ENCODE results near the gene CSGALNACT2. TPM values are rescaled to one million over a fixed set of nuclear protein-coding genes. Genes with fewer than 3 reads are reported as not detected.

Gene CSGALNACT2
- total RNA-seq, 1 donor from 2014 or later, result 17.3 TPM

DNA sequence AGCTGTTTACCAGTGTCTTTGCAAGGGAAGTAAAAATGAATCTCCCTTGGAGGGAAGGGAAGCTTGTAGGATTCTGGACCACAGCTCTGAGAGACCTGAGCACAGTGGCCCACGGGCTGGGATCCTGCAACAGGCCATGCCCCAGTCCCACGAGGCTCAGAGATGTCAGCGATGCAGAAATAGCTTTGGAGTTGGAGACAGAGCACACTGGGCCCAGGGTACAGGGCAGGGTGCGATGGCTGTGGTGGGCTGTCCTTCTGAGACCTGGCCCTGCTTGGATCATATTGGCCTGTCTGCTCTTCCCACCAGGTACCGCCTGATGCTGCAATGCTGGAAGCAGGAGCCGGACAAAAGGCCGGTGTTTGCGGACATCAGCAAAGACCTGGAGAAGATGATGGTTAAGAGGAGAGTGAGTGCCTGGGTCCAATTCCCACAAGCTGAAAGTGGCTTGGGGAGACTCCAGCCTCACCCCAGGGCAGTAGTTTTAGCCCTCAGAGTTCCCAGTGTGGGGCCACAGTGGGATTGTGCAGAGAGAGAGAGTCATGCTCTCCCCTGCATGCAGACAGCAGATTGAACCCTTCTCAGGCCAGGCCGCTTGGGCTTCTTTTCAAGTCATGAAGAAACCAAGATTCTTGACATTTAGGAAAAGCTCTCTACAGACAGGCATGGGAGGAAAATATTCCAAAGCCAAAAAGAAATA, 13.5 kb upstream of the CSGALNACT2 start:
- no peak for DNase-seq (ENCODE audit: low read depth, low spot score)

DNA sequence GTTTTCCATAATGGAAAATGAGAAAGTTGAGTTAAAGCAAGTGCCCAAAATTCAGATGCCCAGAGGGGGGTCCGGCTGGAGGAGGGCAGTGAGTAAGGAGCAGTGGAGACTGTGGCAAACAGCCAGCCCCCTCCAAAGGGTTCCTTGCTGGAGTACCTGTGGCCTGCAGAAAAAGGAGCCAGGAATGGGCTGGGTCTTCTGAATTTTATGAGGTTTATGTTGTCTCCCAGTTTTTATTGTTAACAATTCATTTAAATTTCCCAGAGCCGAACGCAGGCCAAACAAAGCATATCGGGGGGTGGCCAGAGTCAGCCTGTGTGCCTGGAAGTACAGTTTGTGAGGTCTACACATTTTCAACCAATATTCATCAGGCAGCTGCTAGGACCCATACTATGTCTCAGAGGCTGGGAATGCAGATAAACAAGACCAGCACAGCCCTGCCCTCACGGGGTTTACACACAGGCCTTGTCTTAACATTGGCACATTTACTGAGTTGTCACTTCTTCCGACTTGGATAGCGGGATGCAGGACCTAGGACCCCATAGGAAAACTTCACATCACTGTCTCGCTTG, 12.9 kb upstream of the CSGALNACT2 start:
- no peak for DNase-seq (ENCODE audit: low read depth, low spot score)

DNA sequence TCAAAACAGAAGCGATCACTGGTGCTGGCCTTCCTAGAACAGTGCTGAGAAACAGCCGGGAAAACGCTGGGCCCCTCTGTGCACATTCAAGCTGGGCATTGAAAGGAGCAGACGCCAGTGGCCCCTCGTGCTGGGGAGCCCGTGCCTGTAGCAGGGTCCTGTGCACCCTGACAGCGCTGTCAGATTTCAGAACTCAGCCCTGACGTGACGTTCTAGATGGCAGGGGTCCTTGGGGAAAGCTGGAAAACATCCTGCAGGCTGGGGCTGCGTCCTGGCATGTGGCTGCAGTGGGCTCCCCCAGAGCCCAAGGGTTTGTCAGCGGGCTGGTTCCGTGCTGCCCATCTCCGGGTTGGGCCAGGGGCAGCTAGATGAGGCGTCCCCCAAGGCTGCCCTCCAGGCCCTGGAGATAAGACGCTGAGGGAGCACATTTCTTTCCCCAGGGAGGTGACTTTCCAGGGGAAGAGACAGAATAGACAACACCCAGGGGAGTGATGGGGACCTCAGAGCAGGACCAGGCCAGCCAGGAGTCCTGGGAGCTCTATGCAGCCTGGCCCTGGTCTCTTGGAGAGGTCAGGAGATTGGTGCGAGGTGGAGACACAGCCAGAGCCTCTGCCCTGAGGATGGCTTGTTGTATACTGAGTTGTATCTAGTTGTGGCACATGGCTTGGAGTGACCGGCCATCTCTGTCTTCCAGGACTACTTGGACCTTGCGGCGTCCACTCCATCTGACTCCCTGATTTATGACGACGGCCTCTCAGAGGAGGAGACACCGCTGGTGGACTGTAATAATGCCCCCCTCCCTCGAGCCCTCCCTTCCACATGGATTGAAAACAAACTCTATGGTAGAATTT, 12.1 kb upstream of the CSGALNACT2 start:
- DNase-seq (ENCODE audit: low read depth, low spot score), result no peak

DNA sequence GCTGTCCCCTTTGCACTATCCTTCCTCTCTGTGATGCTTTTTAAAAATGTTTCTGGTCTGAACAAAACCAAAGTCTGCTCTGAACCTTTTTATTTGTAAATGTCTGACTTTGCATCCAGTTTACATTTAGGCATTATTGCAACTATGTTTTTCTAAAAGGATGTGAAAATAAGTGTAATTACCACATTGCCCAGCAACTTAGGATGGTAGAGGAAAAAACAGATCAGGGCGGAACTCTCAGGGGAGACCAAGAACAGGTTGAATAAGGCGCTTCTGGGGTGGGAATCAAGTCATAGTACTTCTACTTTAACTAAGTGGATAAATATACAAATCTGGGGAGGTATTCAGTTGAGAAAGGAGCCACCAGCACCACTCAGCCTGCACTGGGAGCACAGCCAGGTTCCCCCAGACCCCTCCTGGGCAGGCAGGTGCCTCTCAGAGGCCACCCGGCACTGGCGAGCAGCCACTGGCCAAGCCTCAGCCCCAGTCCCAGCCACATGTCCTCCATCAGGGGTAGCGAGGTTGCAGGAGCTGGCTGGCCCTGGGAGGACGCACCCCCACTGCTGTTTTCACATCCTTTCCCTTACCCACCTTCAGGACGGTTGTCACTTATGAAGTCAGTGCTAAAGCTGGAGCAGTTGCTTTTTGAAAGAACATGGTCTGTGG, 11.4 kb upstream of the CSGALNACT2 start:
- DNase-seq (ENCODE audit: low read depth, low spot score), result no peak

DNA sequence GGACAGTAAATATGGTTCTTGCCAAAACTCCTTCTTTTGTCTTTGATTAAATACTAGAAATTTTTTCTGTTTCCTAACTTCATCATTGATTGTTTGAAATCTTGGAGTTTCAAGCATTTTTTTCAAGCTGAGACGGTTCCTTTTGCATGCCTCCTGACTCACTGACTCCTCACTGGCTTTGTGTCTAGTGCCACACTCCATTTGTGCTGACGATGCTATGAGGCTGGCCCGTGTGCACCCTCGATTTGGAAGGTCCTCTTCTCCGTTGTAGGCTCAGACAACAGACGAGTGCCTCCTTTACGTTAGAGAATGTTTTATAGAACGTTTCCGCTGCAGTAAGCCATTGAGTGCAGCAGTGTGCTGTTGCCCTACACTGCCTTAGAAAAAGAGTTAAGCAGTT, 10.8 kb upstream of the CSGALNACT2 start:
- no peak for DNase-seq (ENCODE audit: low read depth, low spot score)

- no peak for DNase-seq (ENCODE audit: low read depth, low spot score)
Measured at GRCh38 chr10:43128331-43128730, 9.9 kb upstream of the CSGALNACT2 start.

- no peak for DNase-seq (ENCODE audit: low read depth, low spot score)
Measured at GRCh38 chr10:43128958-43129706, 9.1 kb upstream of the CSGALNACT2 start.

DNA sequence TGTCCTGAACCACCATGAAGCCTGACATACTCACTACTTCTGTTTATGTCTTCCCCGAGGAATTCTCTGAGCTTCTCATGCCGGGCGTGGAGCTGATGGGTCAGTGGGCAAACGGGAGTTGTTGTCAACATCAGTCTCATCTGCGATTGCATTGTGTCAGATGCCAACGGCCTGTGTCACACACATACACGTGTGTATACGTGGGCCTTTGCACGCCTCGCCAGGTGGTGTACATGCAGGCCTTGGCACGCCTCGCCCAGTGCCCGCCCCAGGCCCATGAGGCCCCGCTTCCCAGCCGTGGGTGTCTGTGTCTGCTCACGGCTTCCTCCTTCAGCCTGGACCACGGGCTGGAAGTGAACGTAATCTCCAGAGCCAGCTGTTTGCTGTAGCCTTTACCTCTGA, 7.5 kb upstream of the CSGALNACT2 start:
- DNase-seq (ENCODE audit: low read depth, low spot score), result no peak

GRCh38 chr10:43131256-43131655, 7.0 kb upstream of the CSGALNACT2 start:
- no peak for DNase-seq (ENCODE audit: low read depth, low spot score)

GRCh38 chr10:43131906-43132305, 6.3 kb upstream of the CSGALNACT2 start:
- no peak for DNase-seq (ENCODE audit: low read depth, low spot score)

- no peak for DNase-seq (ENCODE audit: low read depth, low spot score)
Measured at GRCh38 chr10:43132867-43133787, 5.1 kb upstream of the CSGALNACT2 start.

- no peak for DNase-seq (ENCODE audit: low read depth, low spot score)
Measured at GRCh38 chr10:43134126-43134905, 3.9 kb upstream of the CSGALNACT2 start.

DNA sequence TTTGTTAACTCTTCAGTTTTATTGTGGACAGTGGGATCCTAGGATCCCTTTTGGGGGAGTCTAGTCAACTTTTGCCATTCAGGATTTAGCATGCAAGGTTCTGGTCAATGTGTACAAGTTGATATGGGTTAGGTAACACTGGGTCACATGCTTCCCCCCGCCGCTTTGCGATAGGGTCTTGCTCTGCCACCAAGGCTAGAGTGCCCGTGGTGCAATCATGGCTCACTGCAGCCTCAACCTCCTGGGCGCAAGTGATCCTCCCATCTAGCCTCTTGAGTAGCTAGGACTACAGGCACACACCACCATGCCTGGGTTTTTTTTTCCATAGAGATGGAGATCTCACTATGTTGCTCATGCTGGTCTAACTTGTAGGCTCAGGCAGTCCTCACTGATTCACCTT, 3.2 kb upstream of the CSGALNACT2 start:
- no peak for DNase-seq (ENCODE audit: low read depth, low spot score)

GRCh38 chr10:43135656-43136055, 2.6 kb upstream of the CSGALNACT2 start:
- DNase-seq (ENCODE audit: low read depth, low spot score), result no peak

DNA sequence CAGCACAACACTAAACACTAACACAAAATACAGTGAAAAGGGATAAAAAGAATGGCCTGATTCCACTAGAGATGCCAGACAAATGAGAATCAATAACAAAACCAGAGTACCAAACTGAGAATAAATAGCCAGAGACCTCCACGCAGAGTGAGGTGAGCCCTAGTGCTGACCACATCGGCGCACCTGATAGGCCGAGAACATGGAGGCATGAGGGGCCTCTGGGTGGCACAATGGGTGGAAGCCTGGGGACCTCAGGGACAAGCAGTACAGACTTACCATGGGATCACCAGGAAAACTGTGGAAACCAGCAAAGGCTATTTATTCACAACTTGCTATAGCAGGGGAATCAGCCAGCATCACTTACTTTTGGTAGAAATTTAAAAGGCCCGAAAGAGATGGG, 1.8 kb upstream of the CSGALNACT2 start:
- DNase-seq (ENCODE audit: low read depth, low spot score), result no peak

GRCh38 chr10:43136995-43137716, 1.1 kb upstream of the CSGALNACT2 start:
- DNase-seq (ENCODE audit: low read depth, low spot score), result no peak

DNA sequence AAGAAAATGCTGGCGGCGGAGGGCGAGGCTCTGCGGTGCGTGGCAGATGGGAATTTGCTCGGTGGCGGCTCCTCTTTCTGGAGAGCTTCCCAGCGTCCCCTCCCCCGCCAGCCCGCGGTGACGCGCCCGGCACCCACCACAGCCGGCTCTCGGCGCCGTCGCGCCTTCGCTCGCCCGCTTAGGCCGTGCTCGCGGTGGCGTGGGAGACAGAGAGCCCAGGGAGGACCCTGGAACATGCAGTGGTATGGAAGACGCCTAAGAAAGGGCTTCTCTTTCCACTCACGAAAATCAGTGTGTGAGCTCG, 576 bp upstream of the CSGALNACT2 start:
- no peak for DNase-seq (ENCODE audit: low read depth, low spot score)

DNA sequence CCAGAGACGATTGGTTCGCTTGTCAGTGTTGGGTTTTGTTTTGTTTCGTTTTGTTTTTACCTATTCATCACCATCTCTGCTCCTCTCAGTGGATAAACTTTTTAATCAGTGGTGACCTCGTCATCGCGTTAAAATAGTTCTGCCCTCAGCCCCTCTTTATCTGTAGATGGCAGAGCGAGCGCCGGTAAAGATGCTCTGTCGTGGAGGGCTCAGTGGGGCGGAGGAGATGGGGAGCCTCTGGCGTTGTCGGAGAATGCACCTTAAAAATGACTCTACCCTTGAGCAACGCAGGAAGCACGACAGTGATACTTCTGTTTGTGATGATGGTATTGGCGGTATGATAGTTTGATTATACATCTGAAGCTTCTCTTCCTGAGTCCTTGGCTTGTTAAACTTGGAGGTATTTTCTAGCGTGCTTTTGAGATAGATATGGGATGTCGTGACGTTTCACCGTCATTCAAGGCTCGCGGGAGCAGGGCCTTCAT, 554 bp downstream of the CSGALNACT2 start:
- no peak for DNase-seq (ENCODE audit: low read depth, low spot score)

DNA sequence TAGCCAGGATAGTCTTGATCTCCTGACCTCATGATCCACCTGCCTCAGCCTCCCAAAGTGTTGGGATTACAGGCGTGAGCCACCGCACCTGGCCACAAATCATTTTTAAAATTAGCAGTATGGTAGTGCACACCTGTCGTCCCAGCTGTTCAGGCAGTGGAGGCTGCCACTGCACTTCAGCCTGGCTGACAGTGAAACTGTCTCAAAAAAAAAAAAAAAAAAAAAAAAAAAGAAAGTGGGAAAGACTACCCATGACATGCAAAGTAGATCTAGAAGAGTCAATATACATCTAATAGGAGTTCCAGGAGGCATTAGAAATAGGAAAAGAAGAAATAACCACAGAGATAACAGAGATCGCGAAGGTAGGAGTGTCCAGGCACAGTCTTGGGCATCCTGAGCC, 3.2 kb downstream of the CSGALNACT2 start:
- DNase-seq (ENCODE audit: low read depth, low spot score), result no peak
